Fibroblast of the aortic adventitia (primary cell): ENCODE measurements around the gene ZNF275. TPM values are rescaled to one million over a fixed set of nuclear protein-coding genes. Genes with fewer than 3 reads are reported as not detected.
A peak's percentile ranks its signal among the peaks of the same experiment; 100 is the strongest.
"Not testable (repeated sequence)": the region's sequence is repeated elsewhere in the genome, so short reads cannot be mapped to it uniquely, and the experiment has no call there.

Experiments
- DNase-seq: peaks from one replicate; pipeline ENCODE4 v3.0.0-alpha.2; 2010; ENCODE audit warnings: low read depth
- H3K4me3 ChIP-seq: 2 replicates; pipeline ENCODE4 v1.5.1; 2011; ENCODE audit warnings: low read depth, mild to moderate bottlenecking, control low read depth, low read length, moderate library complexity
- CTCF ChIP-seq: IDR thresholded peaks from 2 replicates; pipeline ENCODE4 v1.5.1; 2011; ENCODE audit warnings: mild to moderate bottlenecking, low read length, control low read depth, inconsistent platforms; ENCODE audit not compliant: insufficient read depth
- total RNA-seq: library from RNA; depleted of rRNA; stranded (reverse); fragments of >200 nt; gene quantifications from 2 replicates; pipeline ENCODE4 v1.2.3, GENCODE V29; 2012; ENCODE audit warnings: low replicate concordance

ZNF275 gene
- total RNA-seq, 1 donor: 10.1 TPM

DNA sequence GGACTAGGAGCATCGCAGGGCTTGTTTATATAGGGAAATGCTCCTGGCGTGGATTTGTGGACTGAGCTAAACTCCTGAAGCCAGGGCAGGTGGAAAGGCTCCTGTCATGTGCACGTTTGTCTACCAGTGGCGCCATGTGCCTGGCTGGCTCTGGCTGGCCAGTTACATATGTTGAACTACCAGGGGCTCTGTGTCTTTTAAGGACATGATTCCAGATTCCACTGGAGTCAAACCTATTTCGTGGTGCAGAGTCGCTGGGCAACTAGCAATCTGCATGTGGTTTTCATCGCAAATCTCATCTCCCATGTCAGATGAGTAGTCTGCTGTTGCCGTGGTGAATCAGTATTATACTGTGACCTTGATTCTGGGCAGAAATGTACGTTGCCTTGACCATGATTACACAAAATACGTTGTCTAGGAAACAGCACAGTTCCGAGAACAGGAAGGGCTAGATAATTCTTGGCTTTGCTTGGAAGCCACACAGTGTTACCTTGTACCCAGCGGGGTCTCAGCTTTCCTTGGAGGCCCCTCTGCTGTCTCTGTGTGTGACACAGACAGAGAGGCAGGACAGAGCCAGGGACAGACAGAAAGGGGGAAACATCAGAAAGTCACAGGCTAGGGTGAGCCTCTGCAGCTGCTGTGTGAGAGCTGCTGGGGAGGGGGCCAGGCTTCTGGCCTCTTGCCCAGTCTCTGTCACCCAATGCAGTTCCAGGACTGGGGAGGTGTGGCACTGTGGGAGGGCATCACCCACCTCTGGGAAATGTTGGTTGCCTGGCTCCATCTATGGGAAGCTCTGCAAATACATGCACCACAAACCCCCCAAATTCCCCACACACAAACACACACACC lies 48.0 kb downstream of the ZNF275 start:
- TF ChIP-seq CTCF: peak; percentile 33
- H3K4me3 ChIP-seq: peak overlapping the region; percentile 22
- DNase-seq: peak; percentile 90

- no peak overlapping the region for H3K4me3 ChIP-seq
- TF ChIP-seq CTCF: no peak
- no peak for DNase-seq
These were observed 48.9 kb downstream of the ZNF275 start for GRCh38 chrX:153382563-153383482.

DNA sequence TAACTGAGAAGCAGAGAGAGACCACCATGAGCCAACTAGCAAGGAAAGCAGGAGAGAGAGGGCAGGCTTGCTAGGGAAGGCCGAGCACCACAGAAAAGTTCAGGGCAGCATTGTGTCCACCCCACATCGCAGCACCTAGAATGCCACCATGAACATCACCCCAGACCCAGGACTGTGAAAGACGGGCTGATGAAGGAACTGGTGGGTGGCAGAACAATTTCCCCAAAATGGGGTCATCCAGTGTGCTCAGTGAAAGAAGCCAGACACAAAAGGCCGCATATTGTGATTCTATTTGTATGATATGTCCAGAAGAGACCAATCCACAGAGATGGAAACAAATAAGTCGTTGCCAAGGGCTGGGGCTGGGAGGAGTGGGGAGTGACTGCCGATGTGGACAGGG lies 50.4 kb downstream of the ZNF275 start:
- TF ChIP-seq CTCF: no peak
- no peak overlapping the region for H3K4me3 ChIP-seq
- no peak for DNase-seq

DNA sequence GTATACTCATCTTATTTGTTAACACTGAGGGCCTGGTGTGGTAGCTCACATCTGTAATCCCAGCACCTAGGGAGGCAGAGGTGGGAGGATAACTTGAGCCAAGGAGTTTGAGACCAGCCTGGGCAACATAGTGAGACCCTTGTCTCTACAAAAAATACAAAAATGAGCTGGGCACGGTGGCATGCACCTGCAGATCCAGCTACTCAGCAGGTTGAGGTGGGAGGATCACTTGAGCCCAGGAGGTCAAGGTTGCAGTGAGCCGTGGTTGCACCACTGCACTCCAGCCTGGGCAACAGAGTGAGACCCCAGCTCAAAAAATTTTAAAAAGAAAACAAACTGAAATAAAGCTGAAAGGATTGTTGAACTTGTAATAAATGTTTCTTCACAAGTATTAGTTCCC lies 51.0 kb downstream of the ZNF275 start:
- DNase-seq, H3K4me3 ChIP-seq: not testable (repeated sequence)

GRCh38 chrX:153386097-153386496 lies 52.1 kb downstream of the ZNF275 start:
- TF ChIP-seq CTCF: no peak
- no peak overlapping the region for H3K4me3 ChIP-seq
- no peak for DNase-seq

DNA sequence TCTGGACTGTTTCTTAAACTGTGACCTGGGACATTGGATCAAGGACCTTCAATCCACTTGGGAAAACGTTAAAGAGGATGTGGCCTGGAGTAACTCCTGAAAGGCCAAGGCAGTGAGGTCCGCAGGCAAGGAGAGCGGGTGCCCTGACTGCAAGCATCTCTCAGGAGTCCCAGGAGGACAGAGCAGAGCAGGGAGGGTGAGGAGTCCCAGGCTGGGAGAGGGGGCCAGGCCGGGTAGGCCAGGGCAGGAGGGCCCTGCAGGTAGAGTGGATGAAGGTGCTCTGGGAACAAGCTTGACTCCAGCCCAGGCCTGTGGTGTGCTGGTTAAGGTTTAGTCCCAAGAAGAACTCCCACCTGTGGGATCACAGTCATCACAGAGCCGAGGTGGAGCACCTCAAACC lies 53.4 kb downstream of the ZNF275 start:
- no peak overlapping the region for H3K4me3 ChIP-seq
- no peak for TF ChIP-seq CTCF
- no peak for DNase-seq
